ENCODE data around the gene COQ10A.

DNA sequence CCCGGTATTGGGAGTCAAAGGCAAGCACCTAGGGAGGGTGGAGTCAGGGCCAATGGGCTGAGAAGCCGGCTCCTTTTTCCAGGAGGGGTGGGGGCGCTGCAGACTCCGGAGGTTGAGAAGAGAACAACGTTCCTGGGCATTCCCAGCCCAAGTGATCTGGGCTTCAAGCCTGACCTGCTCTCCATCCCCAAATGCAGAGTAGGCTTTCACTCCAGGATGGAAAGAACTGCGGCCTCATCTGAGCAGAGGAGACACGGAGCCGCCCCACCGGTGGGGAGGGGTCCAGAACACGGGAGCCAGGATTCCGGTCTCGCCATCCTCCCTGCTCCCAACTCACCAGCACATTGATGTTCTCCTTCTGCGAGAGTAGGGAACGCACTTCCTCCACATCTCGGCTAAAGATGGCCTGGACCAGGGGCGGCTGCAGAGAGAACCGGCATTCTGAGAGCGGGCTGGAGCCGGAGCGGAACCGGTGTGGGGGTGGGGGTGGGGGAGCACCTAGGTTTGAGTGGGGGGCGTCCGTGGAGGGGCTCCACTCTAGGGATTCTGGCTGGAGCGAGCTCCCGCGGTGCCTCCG lies 9.2 kb upstream of the COQ10A start:
- TF ChIP-seq, protein P1, sequence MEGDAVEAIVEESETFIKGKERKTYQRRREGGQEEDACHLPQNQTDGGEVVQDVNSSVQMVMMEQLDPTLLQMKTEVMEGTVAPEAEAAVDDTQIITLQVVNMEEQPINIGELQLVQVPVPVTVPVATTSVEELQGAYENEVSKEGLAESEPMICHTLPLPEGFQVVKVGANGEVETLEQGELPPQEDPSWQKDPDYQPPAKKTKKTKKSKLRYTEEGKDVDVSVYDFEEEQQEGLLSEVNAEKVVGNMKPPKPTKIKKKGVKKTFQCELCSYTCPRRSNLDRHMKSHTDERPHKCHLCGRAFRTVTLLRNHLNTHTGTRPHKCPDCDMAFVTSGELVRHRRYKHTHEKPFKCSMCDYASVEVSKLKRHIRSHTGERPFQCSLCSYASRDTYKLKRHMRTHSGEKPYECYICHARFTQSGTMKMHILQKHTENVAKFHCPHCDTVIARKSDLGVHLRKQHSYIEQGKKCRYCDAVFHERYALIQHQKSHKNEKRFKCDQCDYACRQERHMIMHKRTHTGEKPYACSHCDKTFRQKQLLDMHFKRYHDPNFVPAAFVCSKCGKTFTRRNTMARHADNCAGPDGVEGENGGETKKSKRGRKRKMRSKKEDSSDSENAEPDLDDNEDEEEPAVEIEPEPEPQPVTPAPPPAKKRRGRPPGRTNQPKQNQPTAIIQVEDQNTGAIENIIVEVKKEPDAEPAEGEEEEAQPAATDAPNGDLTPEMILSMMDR (IDR thresholded peaks at IDR 0.05; ENCODE audit: low read depth, low read length, missing input control) = no peak
- TF ChIP-seq TAF1 (conservative IDR thresholded peaks at IDR 0.05) (no peak), RAD21 (IDR thresholded peaks at IDR 0.05) (no peak), HNF4A (conservative IDR thresholded peaks at IDR 0.05) (no peak), YY1 (IDR thresholded peaks at IDR 0.05) (no peak), EGR1 (IDR thresholded peaks at IDR 0.05; ENCODE audit: low read depth in 2 of 2) (no peak), RXRA (IDR thresholded peaks at IDR 0.05) (no peak), JUND (IDR thresholded peaks at IDR 0.05) (no peak)
- TF ChIP-seq, protein P2, sequence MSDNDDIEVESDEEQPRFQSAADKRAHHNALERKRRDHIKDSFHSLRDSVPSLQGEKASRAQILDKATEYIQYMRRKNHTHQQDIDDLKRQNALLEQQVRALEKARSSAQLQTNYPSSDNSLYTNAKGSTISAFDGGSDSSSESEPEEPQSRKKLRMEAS (IDR thresholded peaks at IDR 0.05) = no peak
- TF ChIP-seq, protein P3, sequence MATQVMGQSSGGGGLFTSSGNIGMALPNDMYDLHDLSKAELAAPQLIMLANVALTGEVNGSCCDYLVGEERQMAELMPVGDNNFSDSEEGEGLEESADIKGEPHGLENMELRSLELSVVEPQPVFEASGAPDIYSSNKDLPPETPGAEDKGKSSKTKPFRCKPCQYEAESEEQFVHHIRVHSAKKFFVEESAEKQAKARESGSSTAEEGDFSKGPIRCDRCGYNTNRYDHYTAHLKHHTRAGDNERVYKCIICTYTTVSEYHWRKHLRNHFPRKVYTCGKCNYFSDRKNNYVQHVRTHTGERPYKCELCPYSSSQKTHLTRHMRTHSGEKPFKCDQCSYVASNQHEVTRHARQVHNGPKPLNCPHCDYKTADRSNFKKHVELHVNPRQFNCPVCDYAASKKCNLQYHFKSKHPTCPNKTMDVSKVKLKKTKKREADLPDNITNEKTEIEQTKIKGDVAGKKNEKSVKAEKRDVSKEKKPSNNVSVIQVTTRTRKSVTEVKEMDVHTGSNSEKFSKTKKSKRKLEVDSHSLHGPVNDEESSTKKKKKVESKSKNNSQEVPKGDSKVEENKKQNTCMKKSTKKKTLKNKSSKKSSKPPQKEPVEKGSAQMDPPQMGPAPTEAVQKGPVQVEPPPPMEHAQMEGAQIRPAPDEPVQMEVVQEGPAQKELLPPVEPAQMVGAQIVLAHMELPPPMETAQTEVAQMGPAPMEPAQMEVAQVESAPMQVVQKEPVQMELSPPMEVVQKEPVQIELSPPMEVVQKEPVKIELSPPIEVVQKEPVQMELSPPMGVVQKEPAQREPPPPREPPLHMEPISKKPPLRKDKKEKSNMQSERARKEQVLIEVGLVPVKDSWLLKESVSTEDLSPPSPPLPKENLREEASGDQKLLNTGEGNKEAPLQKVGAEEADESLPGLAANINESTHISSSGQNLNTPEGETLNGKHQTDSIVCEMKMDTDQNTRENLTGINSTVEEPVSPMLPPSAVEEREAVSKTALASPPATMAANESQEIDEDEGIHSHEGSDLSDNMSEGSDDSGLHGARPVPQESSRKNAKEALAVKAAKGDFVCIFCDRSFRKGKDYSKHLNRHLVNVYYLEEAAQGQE (IDR thresholded peaks at IDR 0.05) = no peak
- TF ChIP-seq, protein P4, sequence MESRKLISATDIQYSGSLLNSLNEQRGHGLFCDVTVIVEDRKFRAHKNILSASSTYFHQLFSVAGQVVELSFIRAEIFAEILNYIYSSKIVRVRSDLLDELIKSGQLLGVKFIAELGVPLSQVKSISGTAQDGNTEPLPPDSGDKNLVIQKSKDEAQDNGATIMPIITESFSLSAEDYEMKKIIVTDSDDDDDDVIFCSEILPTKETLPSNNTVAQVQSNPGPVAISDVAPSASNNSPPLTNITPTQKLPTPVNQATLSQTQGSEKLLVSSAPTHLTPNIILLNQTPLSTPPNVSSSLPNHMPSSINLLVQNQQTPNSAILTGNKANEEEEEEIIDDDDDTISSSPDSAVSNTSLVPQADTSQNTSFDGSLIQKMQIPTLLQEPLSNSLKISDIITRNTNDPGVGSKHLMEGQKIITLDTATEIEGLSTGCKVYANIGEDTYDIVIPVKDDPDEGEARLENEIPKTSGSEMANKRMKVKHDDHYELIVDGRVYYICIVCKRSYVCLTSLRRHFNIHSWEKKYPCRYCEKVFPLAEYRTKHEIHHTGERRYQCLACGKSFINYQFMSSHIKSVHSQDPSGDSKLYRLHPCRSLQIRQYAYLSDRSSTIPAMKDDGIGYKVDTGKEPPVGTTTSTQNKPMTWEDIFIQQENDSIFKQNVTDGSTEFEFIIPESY (IDR thresholded peaks at IDR 0.05) = no peak
